OCI-M2 (cell line): Measurements from ENCODE around the gene PDLIM5.
"Not testable (repeated sequence)": the region's sequence is repeated elsewhere in the genome, so short reads cannot be mapped to it uniquely, and the experiment has no call there.

Experiments
- DNase-seq: peaks from one replicate; lab custom pipeline; 2025; ENCODE audit not compliant: unreplicated experiment; lab: John Stamatoyannopoulos, UW

PDLIM5 gene

GRCh38 chr4:94583914-94584641 lies 132.3 kb downstream of the PDLIM5 start:
- DNase-seq, result no peak

GRCh38 chr4:94588896-94589693 lies 137.4 kb downstream of the PDLIM5 start:
- no peak for DNase-seq

GRCh38 chr4:94590493-94590892 lies 138.8 kb downstream of the PDLIM5 start:
- no peak for DNase-seq

- no peak for DNase-seq
These were observed 139.5 kb downstream of the PDLIM5 start for GRCh38 chr4:94591289-94591688.

DNA sequence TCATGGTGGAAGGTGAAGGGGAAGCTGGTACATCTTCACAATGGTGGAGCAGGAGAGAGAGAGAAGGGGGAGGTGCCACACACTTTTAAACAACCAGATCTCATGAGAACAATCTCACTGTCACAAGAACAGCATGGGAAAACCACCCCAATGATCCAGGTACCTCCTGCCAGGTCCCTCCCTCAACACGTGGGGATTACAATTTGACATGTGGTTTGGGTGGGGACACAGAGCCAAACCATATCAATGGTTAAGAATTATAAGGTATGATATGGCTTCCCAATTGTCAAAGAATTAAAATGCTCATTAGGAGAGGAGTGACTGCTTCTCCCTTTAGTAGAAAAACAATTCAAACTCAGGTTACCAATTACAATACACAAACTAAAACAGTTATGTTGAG lies 143.3 kb downstream of the PDLIM5 start:
- no peak for DNase-seq

GRCh38 chr4:94595880-94596483 lies 144.2 kb downstream of the PDLIM5 start:
- DNase-seq, result no peak

GRCh38 chr4:94598758-94599157 lies 147.0 kb downstream of the PDLIM5 start:
- no peak for DNase-seq

- no peak for DNase-seq
These were observed 151.5 kb downstream of the PDLIM5 start for GRCh38 chr4:94603170-94603747.

DNA sequence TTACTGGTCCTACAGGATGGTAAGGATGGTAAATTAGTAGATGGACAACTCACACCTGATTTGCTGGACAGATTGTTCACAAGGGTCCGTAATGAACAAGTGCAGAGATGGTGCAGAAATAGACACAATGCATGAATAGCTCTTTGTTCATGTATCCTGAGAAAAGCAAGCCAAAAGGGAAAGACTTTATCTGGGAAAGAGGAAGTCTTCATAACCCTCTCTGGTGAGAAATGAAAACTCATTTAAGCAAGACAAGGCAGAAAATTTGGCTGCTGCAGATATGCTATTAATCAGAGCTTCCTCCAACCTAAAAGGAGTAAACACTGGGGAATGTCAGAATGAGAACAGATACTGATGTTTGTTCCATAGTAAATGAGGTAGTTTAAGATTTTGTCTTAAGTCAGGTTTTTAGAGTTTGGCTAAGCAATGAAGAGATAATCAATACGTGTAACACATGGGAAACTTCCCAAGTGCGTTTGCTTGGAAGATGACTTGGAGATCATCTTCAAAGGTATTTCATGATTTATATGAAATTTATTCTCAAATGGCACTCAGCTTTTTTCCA lies 153.6 kb downstream of the PDLIM5 start:
- no peak for DNase-seq

DNA sequence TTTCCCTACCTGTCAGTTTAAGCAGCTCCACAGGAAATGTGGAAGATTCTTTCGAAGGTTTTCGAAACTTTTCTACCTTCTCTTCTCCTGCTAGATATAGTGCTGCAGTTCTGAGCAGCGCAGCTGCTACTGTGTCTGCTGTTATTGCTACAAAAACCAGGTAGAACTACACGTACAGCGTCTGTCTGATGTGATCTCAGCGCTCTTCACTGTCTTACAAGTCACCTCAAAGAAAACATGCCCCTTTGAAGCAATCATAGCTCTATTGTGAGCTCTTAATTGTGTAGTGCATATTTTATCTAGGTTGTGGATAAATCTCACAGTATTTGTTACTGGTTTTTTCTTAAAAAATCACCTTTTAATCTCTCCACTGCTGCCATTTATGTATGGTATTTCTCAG lies 158.4 kb downstream of the PDLIM5 start:
- DNase-seq, result no peak

DNA sequence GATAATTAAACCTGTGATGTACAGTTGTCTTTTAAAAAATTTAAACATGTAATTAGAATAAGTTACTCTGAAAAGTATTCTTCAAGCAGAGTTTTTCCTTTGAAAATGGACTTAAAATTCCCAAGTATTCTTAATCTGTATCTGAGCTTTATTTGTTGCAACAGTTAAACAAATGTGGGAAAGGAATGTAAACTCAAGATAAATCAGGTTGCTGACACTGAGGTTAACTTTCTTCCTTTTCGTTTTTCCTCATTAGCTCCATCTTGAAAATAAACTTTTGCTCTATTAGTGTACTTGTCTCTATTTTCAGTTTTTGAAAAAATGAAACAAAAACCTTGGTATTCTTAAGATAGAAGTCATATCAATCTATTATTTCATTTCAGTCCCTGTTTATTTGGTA lies 161.5 kb downstream of the PDLIM5 start:
- no peak for DNase-seq

- no peak for DNase-seq
These were observed 163.7 kb downstream of the PDLIM5 start for GRCh38 chr4:94615451-94615850.

DNA sequence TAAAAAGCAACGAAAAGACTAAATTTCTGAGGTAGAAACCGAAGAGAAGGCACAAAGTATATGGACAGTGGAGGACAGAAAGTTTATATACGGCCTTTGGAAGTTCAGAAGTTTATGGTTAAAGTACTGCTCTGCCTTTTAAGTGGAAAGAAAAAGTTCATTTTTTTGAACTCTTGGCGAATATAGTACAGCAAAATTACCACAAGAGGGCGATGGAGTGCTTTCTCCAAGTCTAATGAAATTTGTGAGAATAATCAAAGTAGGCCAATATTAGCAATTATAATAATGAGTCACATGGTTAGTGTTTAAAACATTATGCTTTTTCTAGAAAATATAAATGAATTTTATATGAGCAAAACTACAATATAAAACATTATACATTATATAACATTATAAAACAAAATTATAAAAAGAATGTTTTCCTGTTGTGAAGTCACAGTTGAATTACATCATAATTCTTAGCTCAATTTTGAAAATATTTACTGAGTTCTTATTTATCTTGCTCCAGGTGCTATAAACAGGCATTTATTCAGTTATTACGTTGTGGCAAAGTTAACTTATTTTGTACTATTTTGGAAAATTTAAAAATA lies 169.8 kb downstream of the PDLIM5 start:
- DNase-seq, result no peak

DNA sequence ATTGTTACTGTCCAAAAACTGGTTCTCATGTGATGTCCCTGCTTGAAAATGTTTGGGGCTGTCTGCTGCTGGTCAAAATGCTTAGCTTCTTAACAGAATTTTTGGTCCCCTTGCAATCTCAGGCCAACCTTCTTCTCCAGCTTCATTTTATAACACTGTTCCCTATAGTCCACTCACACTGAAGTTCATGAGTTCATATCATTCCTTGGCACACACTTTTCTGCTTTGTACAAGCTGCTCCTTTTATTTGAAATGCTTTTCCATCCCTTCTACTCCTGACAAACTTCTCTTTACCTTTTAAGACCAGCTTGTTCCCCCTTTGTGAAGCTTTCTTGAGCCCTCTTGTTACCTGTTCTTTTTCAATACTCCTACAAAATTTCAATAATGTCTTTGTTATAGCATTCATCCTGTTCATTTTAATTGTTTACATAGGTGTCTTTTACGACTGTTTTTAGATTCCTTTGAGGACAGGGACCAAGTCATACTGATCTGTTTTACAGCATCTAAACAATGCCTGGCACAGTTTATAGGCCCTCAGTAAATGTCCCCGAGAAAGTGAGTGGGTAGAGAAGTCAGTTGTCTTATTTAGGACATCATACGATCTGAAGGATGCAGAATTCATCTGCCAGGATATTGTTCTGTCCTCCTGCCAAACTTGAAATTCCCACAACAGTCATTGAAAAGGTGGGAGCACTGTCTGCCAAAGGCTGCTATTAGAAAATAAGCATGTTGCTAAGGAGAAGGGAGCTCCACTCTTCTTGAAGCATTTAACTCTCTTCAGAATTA lies 171.6 kb downstream of the PDLIM5 start:
- DNase-seq, result no peak

DNA sequence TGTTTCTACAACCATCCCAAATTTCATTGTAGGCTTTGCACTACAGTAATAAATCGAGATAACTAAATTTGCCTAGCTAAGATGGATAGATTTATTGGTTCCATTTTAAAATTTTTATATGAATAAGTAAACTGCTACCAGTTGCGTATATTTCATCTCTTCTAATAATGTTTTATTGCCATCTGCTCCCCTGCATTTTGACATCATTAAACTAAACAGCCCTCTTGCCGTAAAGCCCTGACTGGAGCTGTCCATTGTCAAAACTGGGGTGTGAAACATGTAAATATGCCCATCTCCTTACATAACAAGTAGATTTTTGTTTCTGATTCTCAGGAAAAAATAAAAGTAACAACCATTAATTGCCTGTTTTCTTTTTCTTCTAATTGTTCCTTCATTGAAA lies 175.2 kb downstream of the PDLIM5 start:
- no peak for DNase-seq

- DNase-seq, result not testable (repeated sequence)
These were observed 177.3 kb downstream of the PDLIM5 start for GRCh38 chr4:94629058-94629457.

- DNase-seq, result no peak
These were observed 178.1 kb downstream of the PDLIM5 start for GRCh38 chr4:94629837-94630236.

- DNase-seq, result no peak
These were observed 182.5 kb downstream of the PDLIM5 start for GRCh38 chr4:94634271-94634670.

DNA sequence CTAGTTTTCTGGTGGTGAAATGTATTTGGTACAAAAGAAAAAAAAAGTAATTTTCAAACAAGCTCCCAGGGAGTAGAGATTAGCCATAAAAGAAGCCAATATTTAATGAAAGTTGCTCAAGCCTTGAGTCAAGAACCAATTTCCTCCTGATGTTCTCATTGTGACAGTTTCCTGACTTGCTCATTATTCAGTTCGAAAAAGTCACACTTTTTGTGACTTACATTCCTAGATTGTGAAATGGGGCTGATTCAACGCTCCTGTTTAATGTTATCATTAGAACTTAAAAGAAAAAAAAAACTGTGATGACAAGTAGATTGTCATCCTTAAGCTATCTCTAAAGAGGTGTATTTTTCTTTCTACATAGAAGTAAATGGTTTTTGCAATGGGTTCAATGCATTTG lies 183.4 kb downstream of the PDLIM5 start:
- no peak for DNase-seq

- no peak for DNase-seq
These were observed 184.3 kb downstream of the PDLIM5 start for GRCh38 chr4:94636004-94636403.
